Activated CD4-positive, alpha-beta memory T cell treated with anti-CD3 and anti-CD28 coated beads, Interleukin-2, amount 10 ng/mL, durations not matched to agents 7 days and 5 days (primary cell): ENCODE data around the gene PPM1L. TPM values are rescaled to one million over a fixed set of nuclear protein-coding genes. Genes with fewer than 3 reads are reported as not detected.
"Not testable (repeated sequence)": the region's sequence is repeated elsewhere in the genome, so short reads cannot be mapped to it uniquely, and the experiment has no call there.

ENCODE experiments used
- CTCF ChIA-PET: fragments of 350-600 bp; sonication (Branson Sonifier 250); formaldehyde crosslinking; loops from one replicate; lab custom pipeline; 2021; ENCODE audit warnings: antibody characterized with exemption, inconsistent platforms; lab: Charles Lee
- POLR2A ChIA-PET: fragments of 350-600 bp; sonication (Branson Sonifier 250); formaldehyde crosslinking; loops from one replicate; lab custom pipeline; 2021; ENCODE audit warnings: antibody characterized with exemption; lab: Charles Lee
- DNase-seq: peaks from one replicate; pipeline ENCODE4 v3.0.0-alpha.2; 2020
- H3K27ac Mint-ChIP-seq: one replicate; pipeline ENCODE4 v1.8.0; 2021; ENCODE audit warnings: mild to moderate bottlenecking, mixed read lengths
- H3K27me3 Mint-ChIP-seq: one replicate; pipeline ENCODE4 v1.8.0; 2021; ENCODE audit warnings: mixed read lengths
- H3K36me3 Mint-ChIP-seq: one replicate; pipeline ENCODE4 v1.8.0; 2021; ENCODE audit warnings: low read depth, mixed read lengths
- H3K4me1 Mint-ChIP-seq: one replicate; pipeline ENCODE4 v1.8.0; 2021; ENCODE audit warnings: mixed read lengths
- H3K4me3 Mint-ChIP-seq: one replicate; pipeline ENCODE4 v1.8.0; 2021; ENCODE audit warnings: mild to moderate bottlenecking, mixed read lengths
- H3K9me3 Mint-ChIP-seq: one replicate; pipeline ENCODE4 v1.8.0; 2021; ENCODE audit warnings: mixed read lengths
- total RNA-seq, 2 experiments: library from RNA; stranded (reverse); gene quantifications; one replicate each; pipeline ENCODE4 v1.2.3, GENCODE V29; 2021

Gene PPM1L
- total RNA-seq, 2 experiments from 2014 or later: 5.9 TPM

GRCh38 chr3:160963949-160964348, 207.9 kb downstream of the PPM1L start:
- Mint-ChIP-seq H3K27me3 (no peaks in the 10 kb centered on the region), H3K4me3 (no peak overlapping the region), H3K9me3 (no peaks in the 10 kb centered on the region), H3K36me3 (no peaks in the 10 kb centered on the region), H3K27ac (no peak overlapping the region), H3K4me1 (no peaks in the 10 kb centered on the region)
- no peak for DNase-seq
- CTCF ChIA-PET: no interaction called here
- POLR2A ChIA-PET: no interaction called here

- DNase-seq: no peak
- POLR2A ChIA-PET: no interaction called here
- Mint-ChIP-seq H3K36me3 (no peaks in the 10 kb centered on the region), H3K4me3 (no peak overlapping the region), H3K27me3 (no peaks in the 10 kb centered on the region), H3K4me1 (peaks cover 8% of the 10 kb centered on the region), H3K9me3 (peaks cover 5% of the 10 kb centered on the region), H3K27ac (no peak overlapping the region)
- CTCF ChIA-PET: interaction anchor here (0.6 kb wide), 1 partner anchor 331 kb away, joined by 4 read pairs; no protein-coding TSS in a partner anchor
These were observed 212.7 kb downstream of the PPM1L start for GRCh38 chr3:160968761-160969160.

DNA sequence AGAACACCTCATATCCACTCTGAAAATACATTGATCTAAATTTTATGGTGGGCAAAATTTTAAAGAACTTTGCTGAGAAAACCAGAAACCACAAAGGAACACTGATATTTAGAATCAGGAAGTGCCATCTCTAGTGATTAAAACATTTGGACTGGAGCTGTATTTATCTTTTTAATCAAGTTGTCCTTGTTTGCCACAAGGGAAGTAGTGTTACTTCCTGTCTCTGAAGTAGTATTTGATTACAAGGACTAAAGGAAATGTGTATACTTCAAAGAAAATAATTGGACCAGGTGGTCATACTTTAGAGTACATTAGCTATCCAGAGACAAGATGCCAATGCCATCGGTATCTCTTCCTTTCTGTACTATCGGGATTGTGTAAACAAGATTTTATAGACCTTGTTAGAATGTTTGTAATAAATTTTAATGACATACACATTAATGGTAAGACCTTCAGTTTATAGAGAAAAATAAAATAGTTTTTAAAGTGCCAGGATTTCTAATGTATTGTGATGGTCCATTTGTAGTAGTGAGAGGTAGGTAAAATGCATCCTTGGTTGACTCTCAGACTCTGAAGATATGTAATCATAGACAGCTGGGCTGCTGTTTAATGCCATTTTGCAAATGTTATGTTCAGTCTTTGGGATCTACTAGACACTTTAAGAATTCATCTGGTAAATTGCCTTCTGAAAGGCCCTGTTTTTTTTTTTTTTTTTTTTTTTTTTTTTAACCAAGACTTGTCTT, 217.2 kb downstream of the PPM1L start:
- ChIA-PET CTCF (no interaction called here), POLR2A (no interaction called here)
- DNase-seq: no peak
- H3K27me3 Mint-ChIP-seq: no peaks in the 10 kb centered on the region
- H3K27ac Mint-ChIP-seq: no peak overlapping the region
- no peaks in the 10 kb centered on the region for H3K36me3 Mint-ChIP-seq
- H3K9me3 Mint-ChIP-seq: peaks cover 5% of the 10 kb centered on the region
- H3K4me3 Mint-ChIP-seq: no peak overlapping the region
- H3K4me1 Mint-ChIP-seq: peaks cover 8% of the 10 kb centered on the region

- CTCF ChIA-PET: no interaction called here
These were observed 221.7 kb downstream of the PPM1L start for GRCh38 chr3:160977773-160978172.

GRCh38 chr3:160980740-160981139, 224.7 kb downstream of the PPM1L start:
- DNase-seq: no peak
- CTCF ChIA-PET: no interaction called here
- no peaks in the 10 kb centered on the region for H3K27me3 Mint-ChIP-seq
- peaks cover 9% of the 10 kb centered on the region for H3K4me1 Mint-ChIP-seq
- no peak overlapping the region for H3K27ac Mint-ChIP-seq
- POLR2A ChIA-PET: no interaction called here
- no peak overlapping the region for H3K4me3 Mint-ChIP-seq
- H3K9me3 Mint-ChIP-seq: peaks cover 5% of the 10 kb centered on the region
- no peaks in the 10 kb centered on the region for H3K36me3 Mint-ChIP-seq

More at GRCh38 chr3:160977773-160978172, 221.7 kb downstream of the PPM1L start:
- POLR2A ChIA-PET: no interaction called here
- Mint-ChIP-seq H3K4me3 (no peak overlapping the region), H3K9me3 (peaks cover 7% of the 10 kb centered on the region), H3K27ac (no peak overlapping the region), H3K36me3 (no peaks in the 10 kb centered on the region), H3K27me3 (no peaks in the 10 kb centered on the region), H3K4me1 (peaks cover 16% of the 10 kb centered on the region)
- no peak for DNase-seq

DNA sequence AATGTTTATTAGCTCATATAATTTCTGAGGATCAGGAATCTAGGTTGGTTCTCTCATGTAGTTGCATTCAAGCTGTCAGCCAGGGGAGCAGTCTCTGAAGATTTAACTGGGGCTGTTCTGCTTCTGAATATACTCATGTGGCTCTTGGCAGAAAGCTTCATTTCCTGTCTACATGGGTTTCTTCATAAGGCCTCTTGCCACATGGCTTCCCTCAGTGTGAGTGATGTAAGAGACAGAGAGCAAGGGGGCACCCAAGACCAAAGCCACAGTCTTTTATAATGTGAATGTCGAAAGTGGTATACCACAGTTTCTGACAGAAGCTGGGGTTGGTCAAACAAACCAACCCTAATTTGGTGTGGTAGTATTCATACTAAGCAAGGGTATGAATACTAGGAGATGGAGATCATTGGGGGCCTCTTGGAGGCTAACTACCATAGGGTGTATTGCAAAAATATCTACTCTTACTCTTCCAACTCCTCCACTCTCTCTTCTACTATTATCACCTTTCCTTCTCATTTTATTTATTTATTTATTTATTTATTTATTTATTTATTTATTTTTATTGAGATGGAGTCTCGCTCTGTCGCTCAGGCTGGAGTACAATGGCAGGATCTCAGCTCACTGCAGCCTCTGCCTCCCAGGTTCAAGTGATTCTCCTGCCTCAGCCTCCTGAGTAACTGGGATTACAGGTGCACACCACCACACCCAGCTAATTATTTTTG, 225.3 kb downstream of the PPM1L start:
- ChIA-PET CTCF (no interaction called here), POLR2A (no interaction called here)
- DNase-seq: no peak
- no peak overlapping the region for H3K4me3 Mint-ChIP-seq
- peaks cover 5% of the 10 kb centered on the region for H3K9me3 Mint-ChIP-seq
- H3K4me1 Mint-ChIP-seq: peaks cover 9% of the 10 kb centered on the region
- no peaks in the 10 kb centered on the region for H3K27me3 Mint-ChIP-seq
- H3K27ac Mint-ChIP-seq: no peak overlapping the region
- no peaks in the 10 kb centered on the region for H3K36me3 Mint-ChIP-seq

- CTCF ChIA-PET: no interaction called here
- H3K4me1 Mint-ChIP-seq: peaks cover 9% of the 10 kb centered on the region
These were observed 226.5 kb downstream of the PPM1L start for GRCh38 chr3:160982491-160982890.

GRCh38 chr3:160983900-160984299, 227.9 kb downstream of the PPM1L start:
- DNase-seq, H3K4me3 Mint-ChIP-seq, H3K27ac Mint-ChIP-seq, H3K4me1 Mint-ChIP-seq, CTCF ChIA-PET, H3K9me3 Mint-ChIP-seq, POLR2A ChIA-PET, H3K36me3 Mint-ChIP-seq, H3K27me3 Mint-ChIP-seq: not testable (repeated sequence)

More at GRCh38 chr3:160982491-160982890, 226.5 kb downstream of the PPM1L start:
- DNase-seq: no peak
- no peak overlapping the region for H3K4me3 Mint-ChIP-seq
- POLR2A ChIA-PET: no interaction called here
- no peaks in the 10 kb centered on the region for H3K27me3 Mint-ChIP-seq
- no peaks in the 10 kb centered on the region for H3K36me3 Mint-ChIP-seq
- H3K27ac Mint-ChIP-seq: no peak overlapping the region
- peaks cover 5% of the 10 kb centered on the region for H3K9me3 Mint-ChIP-seq

GRCh38 chr3:160986069-160986468, 230.0 kb downstream of the PPM1L start:
- Mint-ChIP-seq H3K4me3 (no peak overlapping the region), H3K9me3 (peaks cover 5% of the 10 kb centered on the region), H3K4me1 (peaks cover 3% of the 10 kb centered on the region), H3K36me3 (no peaks in the 10 kb centered on the region), H3K27ac (no peak overlapping the region), H3K27me3 (no peaks in the 10 kb centered on the region)
- ChIA-PET CTCF (no interaction called here), POLR2A (no interaction called here)
- DNase-seq: no peak

DNA sequence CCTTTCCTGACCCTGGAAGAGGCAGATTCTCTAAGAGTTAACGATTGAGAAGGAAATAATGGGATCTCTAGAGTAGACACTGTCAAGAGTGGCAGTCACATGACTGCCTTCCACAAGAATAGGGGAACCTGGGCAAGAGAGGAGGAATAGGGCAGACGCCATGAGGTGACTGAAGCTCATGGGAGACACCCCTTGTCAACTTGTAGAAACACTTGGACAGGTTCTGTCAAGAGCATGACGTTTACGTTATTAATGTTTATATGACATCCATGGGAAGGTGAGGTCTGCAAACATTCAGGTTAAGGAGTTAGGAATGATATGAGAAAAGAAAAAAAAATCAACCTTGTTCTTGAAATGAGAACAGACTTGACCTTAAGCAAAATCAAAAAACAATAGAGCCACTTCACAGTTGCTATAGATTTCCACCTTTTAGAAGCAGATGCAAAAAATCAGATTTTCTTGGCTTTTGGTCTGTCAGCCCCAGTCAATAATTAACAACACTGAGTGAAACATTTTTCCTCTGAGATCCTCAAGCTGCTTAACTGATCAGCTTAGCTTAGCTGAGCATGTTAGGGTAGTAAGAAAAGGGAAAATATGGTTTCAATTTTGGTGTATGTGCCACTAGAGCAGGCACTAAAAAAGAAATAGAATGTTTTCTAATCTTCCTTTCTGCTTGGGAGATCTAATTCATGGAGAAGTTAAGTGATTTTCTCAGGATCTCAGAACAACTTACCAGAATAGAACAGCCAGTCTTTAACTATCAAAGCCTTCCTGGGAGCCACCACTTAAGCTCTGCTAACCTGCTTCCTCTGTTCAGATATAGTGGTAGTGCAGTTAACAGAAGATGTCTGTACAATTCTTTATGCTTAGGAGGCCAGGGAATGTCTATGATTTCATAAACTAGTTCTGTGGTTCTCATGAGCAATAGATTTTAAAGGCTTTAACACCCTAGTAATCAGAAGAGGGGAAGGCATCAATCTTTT, 232.2 kb downstream of the PPM1L start:
- DNase-seq: no peak
- Mint-ChIP-seq H3K27ac (no peak overlapping the region), H3K27me3 (no peaks in the 10 kb centered on the region), H3K36me3 (no peaks in the 10 kb centered on the region), H3K4me3 (no peak overlapping the region), H3K4me1 (no peaks in the 10 kb centered on the region), H3K9me3 (peaks cover 3% of the 10 kb centered on the region)
- ChIA-PET POLR2A (no interaction called here), CTCF (no interaction called here)

DNA sequence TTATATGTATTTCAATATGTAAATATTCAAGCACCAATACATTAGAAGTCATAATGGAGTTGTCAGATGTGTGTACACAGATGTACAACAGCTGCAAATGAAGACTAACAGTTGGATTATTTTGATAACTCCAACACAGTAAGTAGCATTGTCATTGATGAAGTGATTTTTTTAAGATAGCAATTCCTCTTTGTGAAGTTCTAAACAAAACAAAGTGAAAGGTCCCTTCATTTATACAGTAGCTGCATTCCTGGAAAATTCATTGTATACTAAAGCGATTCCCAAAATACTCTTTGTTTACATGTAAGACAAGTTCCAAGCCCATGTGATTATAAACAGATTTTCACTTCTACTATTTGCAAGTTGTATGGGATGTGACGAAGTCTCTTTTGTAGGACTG, 234.4 kb downstream of the PPM1L start:
- no peak for DNase-seq
- Mint-ChIP-seq H3K4me1 (no peaks in the 10 kb centered on the region), H3K27me3 (no peaks in the 10 kb centered on the region), H3K9me3 (no peaks in the 10 kb centered on the region), H3K27ac (no peak overlapping the region), H3K36me3 (no peaks in the 10 kb centered on the region), H3K4me3 (no peak overlapping the region)
- POLR2A ChIA-PET: no interaction called here
- CTCF ChIA-PET: no interaction called here

GRCh38 chr3:160992712-160993111, 236.7 kb downstream of the PPM1L start:
- H3K27me3 Mint-ChIP-seq: no peaks in the 10 kb centered on the region
- ChIA-PET CTCF (no interaction called here), POLR2A (no interaction called here)
- H3K27ac Mint-ChIP-seq: no peak overlapping the region
- H3K4me1 Mint-ChIP-seq: no peaks in the 10 kb centered on the region
- H3K4me3 Mint-ChIP-seq: no peak overlapping the region
- DNase-seq: no peak
- H3K9me3 Mint-ChIP-seq: no peaks in the 10 kb centered on the region
- no peaks in the 10 kb centered on the region for H3K36me3 Mint-ChIP-seq

GRCh38 chr3:160996811-160997210, 240.8 kb downstream of the PPM1L start:
- H3K9me3 Mint-ChIP-seq: peaks cover 3% of the 10 kb centered on the region
- no peaks in the 10 kb centered on the region for H3K36me3 Mint-ChIP-seq
- POLR2A ChIA-PET: no interaction called here
- H3K27ac Mint-ChIP-seq: no peak overlapping the region
- no peak for DNase-seq
- H3K4me3 Mint-ChIP-seq: no peak overlapping the region
- no peaks in the 10 kb centered on the region for H3K4me1 Mint-ChIP-seq
- CTCF ChIA-PET: no interaction called here
- no peaks in the 10 kb centered on the region for H3K27me3 Mint-ChIP-seq
